K562 (cell line): ENCODE results near the gene B9D2. TPM values are rescaled to one million over a fixed set of nuclear protein-coding genes. Genes with fewer than 3 reads are reported as not detected.
A peak's percentile ranks its signal among the peaks of the same experiment; 100 is the strongest.

ENCODE experiments used
- ASH1L ChIP-seq: fragments of 450-650 bp; IDR thresholded peaks from 2 replicates; pipeline ENCODE4 v1.6.1; 2018; ENCODE audit warnings: borderline replicate concordance, mild to moderate bottlenecking, low read depth; ENCODE audit not compliant: partially characterized antibody
- CC2D1A ChIP-seq: fragments of 450-650 bp; IDR thresholded peaks from 2 replicates; pipeline ENCODE4 v1.6.1; 2017; ENCODE audit warnings: mild to moderate bottlenecking
- FOXK2 ChIP-seq, 2 experiments: fragments of 450-650 bp; IDR thresholded peaks in 1 of 2; conservative IDR thresholded peaks in 1 of 2; 2 replicates each; pipeline ENCODE4 v1.6.1; 2016; ENCODE audit warnings: low read depth in 2 of 2, mild to moderate bottlenecking in 1 of 2
- NCOR1 ChIP-seq: fragments of 450-650 bp; IDR thresholded peaks from 2 replicates; pipeline ENCODE4 v1.6.1; 2016; ENCODE audit warnings: mild to moderate bottlenecking, moderate library complexity
- SNRNP70 ChIP-seq: fragments of 200-400 bp; formaldehyde crosslinking; optimal IDR thresholded peaks from 2 replicates; pipeline ENCODE3; 2017; ENCODE audit warnings: low read depth, low read length
- SPI1 ChIP-seq: IDR thresholded peaks from 2 replicates; pipeline ENCODE4 v1.6.1; 2011; ENCODE audit warnings: low read depth, low read length, control low read depth, borderline replicate concordance
- YBX1 ChIP-seq: fragments of 450-650 bp; IDR thresholded peaks from 2 replicates; pipeline ENCODE4 v1.7.1; 2016; ENCODE audit warnings: mild to moderate bottlenecking
- ZNF311 ChIP-seq: fragments of 250-450 bp; sonication (Bioruptor Pico); IDR thresholded peaks from 2 replicates; pipeline ENCODE4 v1.4.0; 2020; ENCODE audit warnings: mild to moderate bottlenecking, moderate library complexity
- ZNF75A ChIP-seq: fragments of 450-650 bp; formaldehyde crosslinking; IDR thresholded peaks from 2 replicates; pipeline ENCODE4 v1.4.0; 2020; ENCODE audit warnings: mild to moderate bottlenecking
- polyA plus RNA-seq, 8 experiments: library from polyadenylated mRNA; depleted of rRNA in 4 of 8; stranded (reverse) in 5 of 8; unstranded in 3 of 8; fragments of >200 nt; fragmentation: Nextera tagmentation in 2 of 8; fragmentation: Illumina TruSeq in 1 of 8; extraction: Ambion mirVana in 2 of 8; extraction: Trizol in 1 of 8; gene quantifications; 2 replicates each; pipeline versions ENCODE4 v1.2.1 to v1.2.3, GENCODE V29; 2011 to 2014; ENCODE audit warnings: inconsistent platforms in 1 of 8, missing spikeins in 1 of 8
- total RNA-seq, 7 experiments: library from RNA; depleted of rRNA in 6 of 7; stranded (reverse); fragments of >200 nt in 6 of 7; fragmentation: Illumina TruSeq in 2 of 7; extraction: Trizol in 2 of 7; gene quantifications; 2 replicates each; pipeline versions ENCODE4 v1.2.1 to v1.2.3, GENCODE V29; 2011 to 2021; ENCODE audit warnings: low replicate concordance in 1 of 7
- TF ChIP-seq, protein P1 (sequence below): sonication (generic); formaldehyde crosslinking; IDR thresholded peaks from 2 replicates; pipeline ENCODE4 v1.5.0; 2020; ENCODE audit warnings: missing genetic modification reagents
- TF ChIP-seq, protein P2 (sequence below): fragments of 250-450 bp; sonication (Bioruptor Pico); IDR thresholded peaks from 2 replicates; pipeline ENCODE4 v1.5.0; 2021; ENCODE audit warnings: mild to moderate bottlenecking, moderate library complexity
- TF ChIP-seq, protein P3 (sequence below), 2 experiments: IDR thresholded peaks; 2 replicates each; pipeline ENCODE4 v1.6.1; 2012; ENCODE audit warnings: improper control_type of control experiment in 2 of 2, low read depth in 2 of 2, low read length in 2 of 2, borderline replicate concordance in 1 of 2

B9D2 gene
- total and polyA plus RNA-seq, 9 of the 15 experiments (the other 6 are each of a cell fraction or from before 2014, with no cell fraction given): 0.83 to 6.9 (median 2.8) TPM

DNA sequence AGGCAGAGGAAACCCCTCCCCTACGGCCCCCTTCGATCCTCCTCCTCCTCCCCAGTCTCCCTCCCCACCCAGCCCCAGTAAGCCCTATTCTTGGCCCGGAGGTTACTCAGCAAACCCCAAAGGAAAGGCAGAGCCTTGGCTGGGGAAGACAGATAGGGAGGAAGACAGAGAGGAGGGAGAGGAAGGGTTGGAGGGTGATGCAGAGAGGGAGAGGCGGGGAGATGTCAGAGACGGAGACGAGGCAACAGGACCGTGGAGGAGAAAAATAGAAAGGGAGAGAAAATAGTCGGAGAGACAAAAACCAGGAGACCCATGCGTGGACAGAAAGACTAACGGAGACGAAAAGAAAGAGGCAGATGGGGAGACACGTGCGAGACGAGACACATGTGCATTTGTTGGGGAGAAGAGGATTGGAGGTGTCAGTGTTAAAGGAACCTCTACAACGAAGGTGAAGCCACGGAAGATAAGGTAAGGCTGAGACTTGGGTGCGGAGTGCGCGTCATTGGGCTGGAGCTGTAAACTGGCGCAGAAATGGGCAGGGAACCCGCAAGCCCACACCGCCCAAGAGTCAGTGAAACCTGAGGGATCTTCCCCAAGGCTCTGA, 13.1 kb downstream of the B9D2 start (continued):
- TF ChIP-seq, protein P1, sequence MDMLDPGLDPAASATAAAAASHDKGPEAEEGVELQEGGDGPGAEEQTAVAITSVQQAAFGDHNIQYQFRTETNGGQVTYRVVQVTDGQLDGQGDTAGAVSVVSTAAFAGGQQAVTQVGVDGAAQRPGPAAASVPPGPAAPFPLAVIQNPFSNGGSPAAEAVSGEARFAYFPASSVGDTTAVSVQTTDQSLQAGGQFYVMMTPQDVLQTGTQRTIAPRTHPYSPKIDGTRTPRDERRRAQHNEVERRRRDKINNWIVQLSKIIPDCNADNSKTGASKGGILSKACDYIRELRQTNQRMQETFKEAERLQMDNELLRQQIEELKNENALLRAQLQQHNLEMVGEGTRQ (CRISPR knock-in tag): no peak
- TF ChIP-seq ZNF75A (CRISPR knock-in tag): no peak
- TF ChIP-seq SNRNP70: no peak
- peak; percentile 41; the same call in 1 of the 2 replicates for TF ChIP-seq CC2D1A
- TF ChIP-seq, protein P2, sequence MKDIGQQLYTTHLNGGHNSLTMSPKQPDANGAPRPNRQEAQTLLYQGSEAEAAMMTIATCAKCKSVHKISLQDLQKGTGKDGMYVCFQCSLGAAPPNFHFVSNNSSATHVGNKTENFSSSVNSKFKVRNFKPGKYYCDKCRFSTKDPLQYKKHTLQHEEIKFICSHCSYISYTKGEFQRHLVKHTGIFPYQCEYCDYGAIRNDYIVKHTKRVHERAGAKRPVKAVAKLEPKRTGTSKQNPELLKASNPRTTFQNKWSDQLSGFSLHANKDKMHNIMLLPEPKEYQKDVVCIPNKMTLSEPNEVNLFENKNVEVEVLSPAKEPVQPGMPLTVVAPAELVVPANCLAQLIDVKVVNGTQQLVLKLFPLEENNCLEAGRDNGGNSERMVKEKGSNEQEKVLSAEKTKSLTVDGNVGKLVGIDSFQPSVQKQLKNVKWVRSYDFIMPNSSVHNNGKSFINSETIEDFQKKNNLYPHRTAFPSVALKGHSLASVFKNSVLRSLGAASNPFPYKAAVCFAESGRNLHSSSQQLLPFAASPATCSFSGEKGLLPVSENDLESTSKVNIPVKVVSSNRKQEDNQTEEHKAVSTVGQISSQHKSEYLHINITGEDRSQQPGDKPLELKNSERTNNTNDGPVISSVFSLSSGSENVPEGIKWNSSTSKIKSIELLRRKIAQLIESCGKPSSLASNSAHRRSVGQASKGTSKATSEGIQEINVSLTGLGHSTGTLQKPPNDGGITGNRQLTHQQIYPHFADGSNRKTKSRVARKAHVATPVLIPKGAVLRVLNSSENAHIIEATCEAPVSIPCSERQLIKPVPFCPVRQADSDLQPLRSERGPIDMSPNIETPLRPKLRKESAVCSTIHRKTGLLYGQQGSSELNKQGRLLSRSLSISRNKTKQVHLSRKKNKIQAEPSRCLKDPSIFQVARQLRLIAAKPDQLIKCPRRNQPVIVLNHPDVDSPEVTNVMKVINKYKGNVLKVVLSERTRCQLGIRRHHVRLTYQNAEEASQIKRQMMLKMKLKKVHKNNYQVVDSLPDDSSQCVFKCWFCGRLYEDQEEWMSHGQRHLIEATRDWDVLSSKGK: no peak
- TF ChIP-seq, protein P3, sequence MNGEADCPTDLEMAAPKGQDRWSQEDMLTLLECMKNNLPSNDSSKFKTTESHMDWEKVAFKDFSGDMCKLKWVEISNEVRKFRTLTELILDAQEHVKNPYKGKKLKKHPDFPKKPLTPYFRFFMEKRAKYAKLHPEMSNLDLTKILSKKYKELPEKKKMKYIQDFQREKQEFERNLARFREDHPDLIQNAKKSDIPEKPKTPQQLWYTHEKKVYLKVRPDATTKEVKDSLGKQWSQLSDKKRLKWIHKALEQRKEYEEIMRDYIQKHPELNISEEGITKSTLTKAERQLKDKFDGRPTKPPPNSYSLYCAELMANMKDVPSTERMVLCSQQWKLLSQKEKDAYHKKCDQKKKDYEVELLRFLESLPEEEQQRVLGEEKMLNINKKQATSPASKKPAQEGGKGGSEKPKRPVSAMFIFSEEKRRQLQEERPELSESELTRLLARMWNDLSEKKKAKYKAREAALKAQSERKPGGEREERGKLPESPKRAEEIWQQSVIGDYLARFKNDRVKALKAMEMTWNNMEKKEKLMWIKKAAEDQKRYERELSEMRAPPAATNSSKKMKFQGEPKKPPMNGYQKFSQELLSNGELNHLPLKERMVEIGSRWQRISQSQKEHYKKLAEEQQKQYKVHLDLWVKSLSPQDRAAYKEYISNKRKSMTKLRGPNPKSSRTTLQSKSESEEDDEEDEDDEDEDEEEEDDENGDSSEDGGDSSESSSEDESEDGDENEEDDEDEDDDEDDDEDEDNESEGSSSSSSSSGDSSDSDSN (IDR thresholded peaks at IDR 0.05; ENCODE audit: borderline replicate concordance in 1 of 2, low read depth in 2 of 2, low read length in 2 of 2): peak; percentile 73 to 94; a peak in 3 of 4 replicates
- peak; percentile 30 for TF ChIP-seq ASH1L
- peak; percentile 52 to 67; a peak in 2 of 4 replicates for TF ChIP-seq FOXK2 (conservative IDR thresholded peaks at IDR 0.05 in 1 of 2, IDR thresholded peaks at IDR 0.05 in 1 of 2; ENCODE audit: low read depth in 2 of 2)
- TF ChIP-seq YBX1: peak; percentile 88; the same call in 1 of the 2 replicates
- peak; percentile 50 for TF ChIP-seq NCOR1
- no peak for TF ChIP-seq ZNF311 (CRISPR knock-in tag)
- peak; percentile 64; the same call in 1 of the 2 replicates for TF ChIP-seq SPI1
